H1 (cell line): Measurements from ENCODE around the gene CFAP61. TPM values are rescaled to one million over a fixed set of nuclear protein-coding genes. Genes with fewer than 3 reads are reported as not detected.

Experiments used
- SIX5 ChIP-seq: IDR thresholded peaks from 2 replicates; pipeline ENCODE4 v1.6.1; 2011; ENCODE audit warnings: mild to moderate bottlenecking, low read depth, low read length
- polyA plus RNA-seq, 7 experiments: library from polyadenylated mRNA; depleted of rRNA in 3 of 7; stranded (reverse) in 5 of 7; unstranded in 2 of 7; fragments of >200 nt in 5 of 7; fragments of 200-250 nt in 2 of 7; gene quantifications; 1 replicate in 5 of 7; 2 replicates in 1 of 7; 4 replicates in 1 of 7; pipeline versions ENCODE4 v1.2.1 to v1.2.3, GENCODE V29; 2011 to 2013; ENCODE audit warnings: missing spikeins in 2 of 7, mixed read lengths in 2 of 7
- total RNA-seq: library from RNA; stranded (reverse); fragmentation: NEBNext Ultra II Directional; extraction: Animal tissue kit (Norgen Biotek cat#: 25700); gene quantifications from 2 replicates; pipeline ENCODE4 v1.2.1, GENCODE V29; 2021

The CFAP61 gene
- total and polyA plus RNA-seq, 2 of the 8 experiments (the other 6 are each of a cell fraction or from before 2014, with no cell fraction given): 0.29 to 0.61 TPM

DNA sequence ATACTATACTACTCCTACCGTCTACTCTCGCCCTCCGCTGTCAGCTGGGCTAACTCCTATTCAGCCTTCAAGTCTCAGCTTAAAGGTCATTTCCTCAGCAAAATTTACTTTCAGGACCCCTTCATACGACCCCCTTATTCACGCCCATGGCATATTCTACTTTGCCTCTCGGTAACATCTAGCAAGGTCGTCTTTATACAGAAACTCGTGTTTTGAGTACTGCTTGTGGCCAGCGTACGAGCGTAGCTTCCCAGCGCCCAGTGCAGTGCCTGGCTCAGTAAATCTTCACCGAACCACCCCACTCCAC is 612 bp upstream of the CFAP61 start (continued):
- no peak for TF ChIP-seq SIX5
